ENCODE results near the gene XKR3. TPM values are rescaled to one million over a fixed set of nuclear protein-coding genes. Genes with fewer than 3 reads are reported as not detected.
"Not testable (repeated sequence)": the region's sequence is repeated elsewhere in the genome, so short reads cannot be mapped to it uniquely, and the experiment has no call there.

Gene XKR3

GRCh38 chr22:16747266-16748159, 77.7 kb downstream of the XKR3 start:
- not testable (repeated sequence) for H3K23ac ChIP-seq (ENCODE audit: low read length in 2 of 2); H3K27me3 ChIP-seq (ENCODE audit: control insufficient read depth in 1 of 2, insufficient read depth in 1 of 2, low read length in 2 of 2); H3K27ac ChIP-seq (ENCODE audit: low read length, poor library complexity, severe bottlenecking); H4K91ac ChIP-seq (ENCODE audit: low read length); H3K9ac ChIP-seq (ENCODE audit: low read length); H2BK12ac ChIP-seq (ENCODE audit: low read length in 2 of 2); DNase-seq; H2AFZ ChIP-seq (ENCODE audit: low read depth, low read length); H2BK5ac ChIP-seq (ENCODE audit: low read depth, low read length, poor library complexity, severe bottlenecking); H3K4ac ChIP-seq (ENCODE audit: low read depth in 1 of 2, low read length in 2 of 2); H3K4me2 ChIP-seq (ENCODE audit: low read length, poor library complexity, severe bottlenecking); H3K18ac ChIP-seq (ENCODE audit: low read depth in 1 of 2, low read length in 2 of 2); H3K36me3 ChIP-seq (ENCODE audit: control insufficient read depth in 1 of 2, insufficient read depth in 2 of 2, low read depth in 1 of 2, low read length in 2 of 2); H3K9me3 ChIP-seq (ENCODE audit: control insufficient read depth, low read length); H3K14ac ChIP-seq (ENCODE audit: low read length in 2 of 2); H2AK5ac ChIP-seq (ENCODE audit: low read length, severe bottlenecking); H3K79me1 ChIP-seq (replicated peaks; ENCODE audit: low read length, poor library complexity, severe bottlenecking); H3K4me3 ChIP-seq (ENCODE audit: insufficient read depth in 1 of 2, low read depth in 1 of 2, low read length in 2 of 2); H2BK15ac ChIP-seq (ENCODE audit: low read depth, poor library complexity, severe bottlenecking); H4K8ac ChIP-seq (ENCODE audit: low read length); H3K4me1 ChIP-seq (ENCODE audit: control insufficient read depth, insufficient read depth, low read depth, low read length); H2BK120ac ChIP-seq (ENCODE audit: low read depth, low read length)
- WGBS = 88% methylated on average over 18 of the region's 21 CpGs

- whole genome bisulfite sequencing = 0% methylated on average over 1 of the region's 1 CpG
- not testable (repeated sequence) for H3K4me2 ChIP-seq (ENCODE audit: low read length, poor library complexity, severe bottlenecking); H2BK15ac ChIP-seq (ENCODE audit: low read depth, poor library complexity, severe bottlenecking); H3K9me3 ChIP-seq (ENCODE audit: control insufficient read depth, low read length); H3K23ac ChIP-seq (ENCODE audit: low read length in 2 of 2); DNase-seq; H3K79me1 ChIP-seq (replicated peaks; ENCODE audit: low read length, poor library complexity, severe bottlenecking); H3K4me1 ChIP-seq (ENCODE audit: control insufficient read depth, insufficient read depth, low read depth, low read length); H2BK12ac ChIP-seq (ENCODE audit: low read length in 2 of 2); H2AFZ ChIP-seq (ENCODE audit: low read depth, low read length); H3K4me3 ChIP-seq (ENCODE audit: insufficient read depth in 1 of 2, low read depth in 1 of 2, low read length in 2 of 2); H2BK120ac ChIP-seq (ENCODE audit: low read depth, low read length); H4K91ac ChIP-seq (ENCODE audit: low read length); H2AK5ac ChIP-seq (ENCODE audit: low read length, severe bottlenecking); H3K36me3 ChIP-seq (ENCODE audit: control insufficient read depth in 1 of 2, insufficient read depth in 2 of 2, low read depth in 1 of 2, low read length in 2 of 2); H2BK5ac ChIP-seq (ENCODE audit: low read depth, low read length, poor library complexity, severe bottlenecking); H4K8ac ChIP-seq (ENCODE audit: low read length); H3K9ac ChIP-seq (ENCODE audit: low read length); H3K27ac ChIP-seq (ENCODE audit: low read length, poor library complexity, severe bottlenecking); H3K14ac ChIP-seq (ENCODE audit: low read length in 2 of 2); H3K27me3 ChIP-seq (ENCODE audit: control insufficient read depth in 1 of 2, insufficient read depth in 1 of 2, low read length in 2 of 2); H3K4ac ChIP-seq (ENCODE audit: low read depth in 1 of 2, low read length in 2 of 2); H3K18ac ChIP-seq (ENCODE audit: low read depth in 1 of 2, low read length in 2 of 2)
Measured at GRCh38 chr22:16734271-16734670, 90.9 kb downstream of the XKR3 start.

Small RNAs within 50 kb of the gene (small RNA-seq; reads per million reads assigned to genes)
- gene GPM6BP3 (ENCODE audit: low read depth) = not detected
